Naive thymus-derived CD4-positive, alpha-beta T cell (primary cell): ENCODE results near the gene PRKCI. TPM values are rescaled to one million over a fixed set of nuclear protein-coding genes. Genes with fewer than 3 reads are reported as not detected.
"Not testable (repeated sequence)": the region's sequence is repeated elsewhere in the genome, so short reads cannot be mapped to it uniquely, and the experiment has no call there.

ENCODE experiments used
- ATAC-seq: fragments of 150-1000 bp; cut with Tn5 transposase; 2 replicates; pipeline ENCODE4 v1.10.0; 2021; ENCODE audit warnings: mild to moderate bottlenecking, moderate library complexity
- CTCF ChIA-PET: fragments of 350-600 bp; sonication (Branson Sonifier 250); formaldehyde crosslinking; loops from one replicate; lab custom pipeline; 2021; ENCODE audit warnings: antibody characterized with exemption; lab: Charles Lee
- POLR2A ChIA-PET: fragments of 350-600 bp; sonication (Branson Sonifier 250); formaldehyde crosslinking; loops from one replicate; lab custom pipeline; 2021; ENCODE audit warnings: antibody characterized with exemption, inconsistent platforms; lab: Charles Lee
- DNase-seq, 9 donors: peaks; one replicate each; pipeline versions ENCODE4 v3.0.0 to v3.0.0-alpha.2; 2020 to 2022; ENCODE audit warnings: mixed read lengths in 1 of 9
- H3K27ac ChIP-seq: one replicate; pipeline ENCODE4 v1.7.0; 2013; ENCODE audit warnings: mild to moderate bottlenecking, low read depth, low read length, moderate library complexity
- H3K27me3 ChIP-seq, 2 donors: one replicate each; pipeline ENCODE4 v1.7.0; 2013; ENCODE audit warnings: low read length in 2 of 2, mild to moderate bottlenecking in 2 of 2, moderate library complexity in 2 of 2; ENCODE audit not compliant: control insufficient read depth in 2 of 2, insufficient read depth in 2 of 2
- H3K36me3 ChIP-seq, 3 experiments: 1 replicate in 2 of 3; 2 replicates in 1 of 3; pipeline ENCODE4 v1.7.0; 2013; ENCODE audit warnings: low read length in 3 of 3, mild to moderate bottlenecking in 3 of 3, moderate library complexity in 1 of 3; ENCODE audit not compliant: insufficient read depth in 3 of 3, control insufficient read depth in 2 of 3
- H3K4me1 ChIP-seq, 2 donors: one replicate each; pipeline ENCODE4 v1.7.0; 2013; ENCODE audit warnings: low read length in 2 of 2, mild to moderate bottlenecking in 2 of 2, moderate library complexity in 1 of 2; ENCODE audit not compliant: control insufficient read depth in 2 of 2, insufficient read depth in 2 of 2
- H3K4me3 ChIP-seq: 2 replicates; pipeline ENCODE4 v1.7.0; 2013; ENCODE audit warnings: mild to moderate bottlenecking, low read length
- H3K9me3 ChIP-seq, 3 experiments: 1 replicate in 2 of 3; 2 replicates in 1 of 3; pipeline ENCODE4 v1.7.0; 2013; ENCODE audit warnings: low read length in 3 of 3; ENCODE audit not compliant: control insufficient read depth in 2 of 3
- H3K27ac Mint-ChIP-seq, 9 donors: one replicate each; pipeline ENCODE4 v1.8.0; 2020 to 2022; ENCODE audit warnings: mixed read lengths in 9 of 9, mild to moderate bottlenecking in 8 of 9, moderate library complexity in 5 of 9, inconsistent platforms in 2 of 9
- H3K27me3 Mint-ChIP-seq, 5 donors: one replicate each; pipeline ENCODE4 v1.8.0; 2021 to 2022; ENCODE audit warnings: mixed read lengths in 5 of 5, mild to moderate bottlenecking in 1 of 5
- H3K36me3 Mint-ChIP-seq, 5 donors: one replicate each; pipeline ENCODE4 v1.8.0; 2020 to 2022; ENCODE audit warnings: mixed read lengths in 5 of 5, mild to moderate bottlenecking in 3 of 5, inconsistent platforms in 1 of 5
- H3K4me1 Mint-ChIP-seq, 7 donors: one replicate each; pipeline ENCODE4 v1.8.0; 2020 to 2022; ENCODE audit warnings: mixed read lengths in 7 of 7, mild to moderate bottlenecking in 3 of 7, inconsistent platforms in 1 of 7
- H3K4me3 Mint-ChIP-seq, 10 donors: one replicate each; pipeline ENCODE4 v1.8.0; 2020 to 2022; ENCODE audit warnings: mild to moderate bottlenecking in 10 of 10, mixed read lengths in 10 of 10, moderate library complexity in 6 of 10, inconsistent platforms in 2 of 10
- H3K9me3 Mint-ChIP-seq, 11 donors: one replicate each; pipeline ENCODE4 v1.8.0; 2020 to 2022; ENCODE audit warnings: mixed read lengths in 11 of 11, mild to moderate bottlenecking in 4 of 11, inconsistent platforms in 1 of 11, moderate library complexity in 1 of 11
- intact Hi-C, 2 donors: fragments of 100-400 bp; cut with micrococcal nuclease; formaldehyde crosslinking; loops; one replicate each; pipeline ENCODE4 v1.15.1; 2023
- polyA plus RNA-seq, 2 donors: library from polyadenylated mRNA; unstranded; fragments of 300-500 nt; fragmentation: Illumina TruSeq; gene quantifications; one replicate each; pipeline ENCODE4 v1.2.3, GENCODE V29; 2021
- total RNA-seq, 6 experiments: library from RNA in 5 of 6; stranded (reverse) in 5 of 6; gene quantifications; 1 replicate in 5 of 6; 2 replicates in 1 of 6; pipeline ENCODE4 v1.2.3 and lab custom pipeline; 2021 to 2026

The PRKCI gene
- total and polyA plus RNA-seq, 7 experiments from 2014 or later: 14.7 to 26.2 (median 21.7) TPM

- Mint-ChIP-seq H3K4me3 (no peak overlapping the region), H3K27me3 (peaks cover 0 to 32% (median 12%) of the 10 kb centered on the region in 5 donors), H3K36me3 (no peaks in the 10 kb centered on the region), H3K9me3 (peaks cover 0 to 3% (median 0%) of the 10 kb centered on the region in 11 donors), H3K27ac (no peak overlapping the region), H3K4me1 (no peaks in the 10 kb centered on the region)
- peaks cover 0 to 6% of the 10 kb centered on the region in 2 donors for H3K27me3 ChIP-seq
- H3K4me3 ChIP-seq: no peak overlapping the region
- intact Hi-C loops: no loop called here
- ChIA-PET CTCF (interaction anchor here (0.7 kb wide), 1 partner anchor 225 kb away, joined by 3 read pairs; no protein-coding TSS in a partner anchor), POLR2A (no interaction called here)
- H3K4me1 ChIP-seq: no peaks in the 10 kb centered on the region
- H3K36me3 ChIP-seq: no peaks in the 10 kb centered on the region
- no peaks in the 10 kb centered on the region for H3K9me3 ChIP-seq
- no peak for DNase-seq
- no peak for ATAC-seq
- no peak overlapping the region for H3K27ac ChIP-seq
These were observed 20.7 kb upstream of the PRKCI start for GRCh38 chr3:170201527-170201926.

DNA sequence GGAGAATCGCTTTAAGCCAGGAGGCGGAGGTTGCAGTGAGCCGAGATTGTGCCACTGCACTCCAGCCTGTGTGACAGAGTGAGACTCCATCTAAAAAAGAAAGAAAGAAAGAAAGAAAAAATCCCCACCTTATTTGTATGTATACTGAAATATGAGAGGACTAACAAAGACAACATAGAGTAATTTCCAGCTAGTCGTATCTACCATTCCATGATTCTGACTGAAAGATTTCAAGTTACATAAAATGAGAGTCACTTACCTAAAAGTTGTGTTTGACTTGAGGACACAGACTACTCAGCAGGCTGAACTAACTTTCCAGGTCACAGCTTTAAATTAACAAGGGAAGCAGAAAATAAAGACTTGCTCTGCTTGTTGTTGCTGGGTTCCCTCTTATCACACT, 18.8 kb upstream of the PRKCI start:
- Histone ChIP-seq H3K36me3 (no peaks in the 10 kb centered on the region), H3K4me3 (no peak overlapping the region), H3K27me3 (peaks cover 0 to 6% of the 10 kb centered on the region in 2 donors), H3K4me1 (no peaks in the 10 kb centered on the region), H3K9me3 (no peaks in the 10 kb centered on the region), H3K27ac (no peak overlapping the region)
- ChIA-PET CTCF (no interaction called here), POLR2A (no interaction called here)
- ATAC-seq: no peak
- Mint-ChIP-seq H3K27ac (no peak overlapping the region), H3K36me3 (no peaks in the 10 kb centered on the region), H3K9me3 (peaks cover 0 to 3% (median 0%) of the 10 kb centered on the region in 11 donors), H3K4me1 (no peaks in the 10 kb centered on the region), H3K27me3 (peaks cover 0 to 28% (median 13%) of the 10 kb centered on the region in 5 donors), H3K4me3 (no peak overlapping the region)
- DNase-seq: no peak
- intact Hi-C loops: no loop called here

DNA sequence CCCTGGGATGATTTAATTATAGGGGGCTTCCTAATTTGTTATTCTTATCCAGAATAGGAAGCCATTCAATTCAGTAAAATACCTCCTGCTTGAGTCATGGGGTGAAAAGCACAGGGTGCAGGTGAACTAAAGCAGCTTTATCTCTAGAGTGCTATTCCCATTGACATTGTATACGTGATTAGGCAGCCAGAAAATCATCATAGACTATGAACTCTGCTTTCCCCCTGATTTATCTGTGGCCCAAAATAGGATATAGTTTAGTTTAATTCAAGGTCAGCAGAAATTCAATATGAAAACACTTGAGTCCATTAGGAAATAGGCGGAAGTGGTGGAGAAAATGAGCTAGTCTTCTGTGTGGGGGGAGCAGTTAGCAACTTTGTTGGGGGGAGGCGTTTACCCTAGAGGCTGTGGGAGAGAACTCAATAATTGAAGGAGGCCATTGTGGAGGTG, 18.2 kb upstream of the PRKCI start:
- ChIA-PET CTCF (interaction anchor here (0.6 kb wide), 1 partner anchor 98 kb away, joined by 8 read pairs; no protein-coding TSS in a partner anchor), POLR2A (no interaction called here)
- intact Hi-C loops: no loop called here
- no peaks in the 10 kb centered on the region for H3K4me1 Mint-ChIP-seq
- no peaks in the 10 kb centered on the region for H3K36me3 Mint-ChIP-seq
- H3K27me3 Mint-ChIP-seq: peaks cover 0 to 31% (median 13%) of the 10 kb centered on the region in 5 donors
- ATAC-seq: no peak
- Histone ChIP-seq H3K36me3 (no peaks in the 10 kb centered on the region), H3K27ac (no peak overlapping the region), H3K4me1 (no peaks in the 10 kb centered on the region), H3K4me3 (no peak overlapping the region), H3K27me3 (peaks cover 0 to 6% of the 10 kb centered on the region in 2 donors), H3K9me3 (no peaks in the 10 kb centered on the region)
- H3K27ac Mint-ChIP-seq: no peak overlapping the region
- H3K9me3 Mint-ChIP-seq: peaks cover 0 to 3% (median 0%) of the 10 kb centered on the region in 11 donors
- no peak for DNase-seq
- no peak overlapping the region for H3K4me3 Mint-ChIP-seq

DNA sequence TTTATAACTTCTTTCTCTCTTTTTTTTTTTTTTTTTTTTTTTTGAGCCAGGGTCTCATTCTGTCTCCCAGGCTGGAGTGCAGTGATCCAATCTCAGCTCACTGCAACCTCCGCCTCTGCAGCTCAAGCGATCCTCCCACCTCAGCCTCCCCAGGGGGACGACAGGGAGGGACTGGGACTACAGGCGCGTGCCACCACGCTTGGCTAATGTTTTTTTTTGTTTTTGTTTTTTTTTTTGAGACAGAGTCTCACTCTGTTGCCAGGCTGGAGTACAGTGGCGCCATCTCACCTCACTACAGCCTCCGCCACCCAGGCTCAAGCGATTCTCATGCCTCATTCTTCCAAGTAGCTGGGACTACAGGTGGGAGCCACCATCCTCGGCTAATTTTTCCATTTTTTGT, 17.7 kb upstream of the PRKCI start:
- Mint-ChIP-seq H3K4me1 (no peaks in the 10 kb centered on the region), H3K27me3 (peaks cover under 1 to 26% (median 13%) of the 10 kb centered on the region in 5 donors), H3K36me3 (no peaks in the 10 kb centered on the region), H3K4me3 (no peak overlapping the region), H3K27ac (no peak overlapping the region), H3K9me3 (peaks cover 0 to 3% (median 0%) of the 10 kb centered on the region in 11 donors)
- H3K27ac ChIP-seq: no peak overlapping the region
- H3K36me3 ChIP-seq: no peaks in the 10 kb centered on the region
- CTCF ChIA-PET: interaction anchor here (0.6 kb wide), 2 partner anchors 12 to 99 kb away, joined by 3 to 8 read pairs; no protein-coding TSS in a partner anchor
- POLR2A ChIA-PET: no interaction called here
- H3K9me3 ChIP-seq: no peaks in the 10 kb centered on the region
- no peak overlapping the region for H3K4me3 ChIP-seq
- intact Hi-C loops: no loop called here
- H3K27me3 ChIP-seq: peaks cover 0 to 6% of the 10 kb centered on the region in 2 donors
- no peaks in the 10 kb centered on the region for H3K4me1 ChIP-seq
- DNase-seq (no peak), ATAC-seq (no peak)

DNA sequence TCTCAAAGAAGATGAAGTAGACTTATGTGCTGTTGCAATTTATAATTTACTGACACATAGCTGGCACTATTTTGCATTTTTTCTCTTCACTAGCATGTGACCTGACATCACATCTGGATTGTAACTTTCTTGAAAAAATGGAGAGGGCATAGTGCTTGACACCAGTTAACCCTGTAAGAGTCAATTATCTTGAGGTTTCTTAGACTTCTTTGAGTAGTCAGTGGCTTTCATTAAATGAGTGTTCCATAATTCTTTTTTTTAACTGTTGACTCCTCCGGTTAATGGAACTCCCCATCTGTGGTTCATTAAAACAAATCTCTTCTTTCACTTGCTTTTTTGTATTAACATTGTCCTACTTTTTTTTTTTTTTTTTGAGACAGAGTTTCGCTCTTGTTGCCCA, 16.9 kb upstream of the PRKCI start:
- POLR2A ChIA-PET: no interaction called here
- no peaks in the 10 kb centered on the region for H3K9me3 ChIP-seq

GRCh38 chr3:170206164-170206762, 16.0 kb upstream of the PRKCI start:
- ChIA-PET CTCF (interaction anchor here (0.6 kb wide), 1 partner anchor 34 kb away, joined by 3 read pairs; no protein-coding TSS in a partner anchor), POLR2A (interaction anchor here (1.0 kb wide), 1 partner anchor 12 kb away, joined by 3 read pairs; no protein-coding TSS in a partner anchor)
- intact Hi-C loops, H3K4me1 ChIP-seq, H3K4me1 Mint-ChIP-seq, H3K27ac ChIP-seq, DNase-seq, H3K36me3 ChIP-seq, H3K36me3 Mint-ChIP-seq, ATAC-seq, H3K9me3 ChIP-seq, H3K27me3 ChIP-seq, H3K4me3 Mint-ChIP-seq, H3K9me3 Mint-ChIP-seq, H3K4me3 ChIP-seq: not testable (repeated sequence)
- H3K27me3 Mint-ChIP-seq: peaks cover 5 to 21% (median 18%) of the 10 kb centered on the region in 5 donors
- H3K27ac Mint-ChIP-seq: peak overlapping the region in 2 of 9 donors; percentile 3 to 90

More for the DNA sequence above, 16.9 kb upstream of the PRKCI start:
- ATAC-seq (no peak), DNase-seq (no peak)
- peaks cover 0 to 6% of the 10 kb centered on the region in 2 donors for H3K27me3 ChIP-seq
- H3K27ac ChIP-seq: no peak overlapping the region
- no peaks in the 10 kb centered on the region for H3K4me1 ChIP-seq
- Mint-ChIP-seq H3K4me3 (no peak overlapping the region), H3K4me1 (no peaks in the 10 kb centered on the region), H3K27ac (no peak overlapping the region), H3K9me3 (peaks cover 0 to 3% (median 0%) of the 10 kb centered on the region in 11 donors), H3K36me3 (no peaks in the 10 kb centered on the region), H3K27me3 (peaks cover 5 to 25% (median 18%) of the 10 kb centered on the region in 5 donors)
- intact Hi-C loops: no loop called here
- H3K36me3 ChIP-seq: no peaks in the 10 kb centered on the region
- no peak overlapping the region for H3K4me3 ChIP-seq
- CTCF ChIA-PET: interaction anchor here (0.6 kb wide), 1 partner anchor 12 kb away, joined by 3 read pairs; no protein-coding TSS in a partner anchor
